GM19351 (cell line): ENCODE results near the gene CLVS2.

Source experiments
- ATAC-seq: cut with Tn5 transposase; IDR thresholded peaks from one replicate; pipeline ENCODE4 v1.9.1; 2021; ENCODE audit warnings: mild to moderate bottlenecking, moderate library complexity; ENCODE audit not compliant: unreplicated experiment

Gene CLVS2

GRCh38 chr6:122995921-122996793, at the start of gene CLVS2:
CLVS2 (plus strand) TSS chr6:122996235; CDS start chr6:122997778, 1,543 bp downstream.
- no peak for ATAC-seq

- ATAC-seq: peak; percentile 69
Measured at GRCh38 chr6:122947355-122947754, 48.7 kb upstream of the CLVS2 start.

- no peak for ATAC-seq
Measured at GRCh38 chr6:122953766-122954165, 42.3 kb upstream of the CLVS2 start.

- no peak for ATAC-seq
Measured at GRCh38 chr6:122956376-122956775, 39.7 kb upstream of the CLVS2 start.

GRCh38 chr6:122962000-122962624, 33.9 kb upstream of the CLVS2 start:
- ATAC-seq: no peak

- no peak for ATAC-seq
Measured at GRCh38 chr6:122969999-122970533, 26.0 kb upstream of the CLVS2 start.

- ATAC-seq: no peak
Measured at GRCh38 chr6:122977180-122977579, 18.9 kb upstream of the CLVS2 start.

- ATAC-seq: no peak
Measured at GRCh38 chr6:122984393-122984792, 11.6 kb upstream of the CLVS2 start.

- no peak for ATAC-seq
Measured at GRCh38 chr6:122994256-122994655, 1.8 kb upstream of the CLVS2 start.

- no peak for ATAC-seq
Measured at GRCh38 chr6:122996794-122997505, 915 bp downstream of the CLVS2 start.

GRCh38 chr6:122997541-122998150, 1.6 kb downstream of the CLVS2 start:
- ATAC-seq: no peak

GRCh38 chr6:122998403-122998975, 2.5 kb downstream of the CLVS2 start:
- ATAC-seq: no peak

GRCh38 chr6:123000244-123000770, 4.3 kb downstream of the CLVS2 start:
- ATAC-seq: no peak

GRCh38 chr6:123001540-123001939, 5.5 kb downstream of the CLVS2 start:
- ATAC-seq: no peak

GRCh38 chr6:123007885-123008284, 11.8 kb downstream of the CLVS2 start:
- no peak for ATAC-seq

GRCh38 chr6:123009059-123009458, 13.0 kb downstream of the CLVS2 start:
- ATAC-seq: no peak

GRCh38 chr6:123014835-123015234, 18.8 kb downstream of the CLVS2 start:
- no peak for ATAC-seq

- ATAC-seq: no peak
Measured at GRCh38 chr6:123016431-123017103, 20.5 kb downstream of the CLVS2 start.

- no peak for ATAC-seq
Measured at GRCh38 chr6:123017104-123017682, 21.2 kb downstream of the CLVS2 start.
